H1 (cell line): ENCODE measurements around the gene DCLK1. TPM values are rescaled to one million over a fixed set of nuclear protein-coding genes. Genes with fewer than 3 reads are reported as not detected.

Source experiments
- ATF2 ChIP-seq: IDR thresholded peaks from 2 replicates; pipeline ENCODE4 v1.6.1; 2012; ENCODE audit warnings: low read length, inconsistent platforms
- CTBP2 ChIP-seq: IDR thresholded peaks from 2 replicates; pipeline ENCODE4 v1.7.0; 2011; ENCODE audit warnings: borderline replicate concordance, mild to moderate bottlenecking, moderate library complexity, mixed read lengths, low read length; ENCODE audit not compliant: insufficient read depth, insufficient read length
- JUN ChIP-seq: IDR thresholded peaks from 2 replicates; pipeline ENCODE4 v1.6.1; 2011; ENCODE audit warnings: low read depth, mild to moderate bottlenecking, improper control_type of control experiment, low read length
- SIN3A ChIP-seq, 2 experiments: IDR thresholded peaks in 1 of 2; conservative IDR thresholded peaks in 1 of 2; 2 replicates each; pipeline ENCODE4 v1.6.1; 2011 to 2012; ENCODE audit warnings: low read length in 2 of 2, improper control_type of control experiment in 1 of 2, low read depth in 1 of 2, mild to moderate bottlenecking in 1 of 2
- SP1 ChIP-seq: IDR thresholded peaks from 2 replicates; pipeline ENCODE4 v1.6.1; 2011; ENCODE audit warnings: low read depth, low read length
- SRF ChIP-seq: IDR thresholded peaks from 2 replicates; pipeline ENCODE4 v1.6.1; 2011; ENCODE audit warnings: mild to moderate bottlenecking, low read depth, low read length, moderate library complexity
- TAF7 ChIP-seq: optimal IDR thresholded peaks from 2 replicates; pipeline ENCODE3; 2011; ENCODE audit warnings: low read depth, mild to moderate bottlenecking, inconsistent platforms, low read length, moderate library complexity, borderline replicate concordance
- TCF12 ChIP-seq: IDR thresholded peaks from 2 replicates; pipeline ENCODE4 v1.6.1; 2011; ENCODE audit warnings: low read depth, mild to moderate bottlenecking, low read length
- YY1 ChIP-seq: IDR thresholded peaks from 2 replicates; pipeline ENCODE4 v1.6.1; 2011; ENCODE audit warnings: low read depth, mild to moderate bottlenecking, low read length
- polyA plus RNA-seq, 7 experiments: library from polyadenylated mRNA; depleted of rRNA in 3 of 7; stranded (reverse) in 5 of 7; unstranded in 2 of 7; fragments of >200 nt in 5 of 7; fragments of 200-250 nt in 2 of 7; gene quantifications; 1 replicate in 5 of 7; 2 replicates in 1 of 7; 4 replicates in 1 of 7; pipeline versions ENCODE4 v1.2.1 to v1.2.3, GENCODE V29; 2011 to 2013; ENCODE audit warnings: missing spikeins in 2 of 7, mixed read lengths in 2 of 7
- total RNA-seq: library from RNA; stranded (reverse); fragmentation: NEBNext Ultra II Directional; extraction: Animal tissue kit (Norgen Biotek cat#: 25700); gene quantifications from 2 replicates; pipeline ENCODE4 v1.2.1, GENCODE V29; 2021

Gene DCLK1
- total and polyA plus RNA-seq, 2 of the 8 experiments (the other 6 are each of a cell fraction or from before 2014, with no cell fraction given): 22.8 to 41.0 TPM

GRCh38 chr13:35857769-35858168 is 273.4 kb downstream of the DCLK1 start (continued):
- TF ChIP-seq ATF2 (peak; percentile 27; the same call in 1 of the 2 replicates), TAF7 (peak; percentile 67), JUN (no peak), SRF (no peak), CTBP2 (no peak), SIN3A (conservative IDR thresholded peaks at IDR 0.05 in 1 of 2, IDR thresholded peaks at IDR 0.05 in 1 of 2; ENCODE audit: low read depth in 1 of 2, low read length in 2 of 2) (0 out of 4 replicates have a peak, but pooled peaks have one; percentile 26 to 38), SP1 (peak; percentile 85), TCF12 (no peak), YY1 (peak; percentile 63)
- TF ChIP-seq, all 59 proteins: peak for 16
